ENCODE data around the gene POLK.

DNA sequence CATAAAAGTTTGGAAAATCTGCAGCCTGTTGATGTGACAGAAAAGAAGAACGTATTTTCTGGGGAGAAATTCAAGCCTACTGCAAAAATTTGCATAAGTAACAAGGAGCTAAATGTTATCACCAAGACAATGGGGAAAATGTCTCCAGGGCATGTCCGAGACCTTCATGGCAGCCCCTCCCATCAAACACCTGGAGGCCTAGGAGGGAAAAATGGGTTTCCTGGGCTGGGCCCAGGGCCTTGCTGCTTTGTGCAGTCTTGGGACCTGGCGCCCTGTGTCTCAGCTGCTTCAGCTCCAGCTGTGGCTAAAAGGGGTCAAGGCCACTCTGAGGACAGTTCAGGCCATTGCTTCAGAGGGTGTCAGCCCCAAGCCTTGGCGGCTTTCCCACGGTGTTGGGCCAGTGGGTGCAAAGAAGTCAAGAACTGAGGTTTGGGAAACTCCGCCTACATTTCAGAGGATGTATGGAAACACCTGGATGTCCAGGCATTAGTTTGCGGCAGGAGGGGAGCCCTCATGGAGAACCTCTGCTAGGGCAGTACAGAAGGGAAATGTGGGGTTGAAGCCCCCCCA, 13.4 kb upstream of the POLK start:
- TF ChIP-seq EZH2 (IDR thresholded peaks at IDR 0.05; ENCODE audit: insufficient read depth, low read length), result no peak
- TF ChIP-seq, protein P1, sequence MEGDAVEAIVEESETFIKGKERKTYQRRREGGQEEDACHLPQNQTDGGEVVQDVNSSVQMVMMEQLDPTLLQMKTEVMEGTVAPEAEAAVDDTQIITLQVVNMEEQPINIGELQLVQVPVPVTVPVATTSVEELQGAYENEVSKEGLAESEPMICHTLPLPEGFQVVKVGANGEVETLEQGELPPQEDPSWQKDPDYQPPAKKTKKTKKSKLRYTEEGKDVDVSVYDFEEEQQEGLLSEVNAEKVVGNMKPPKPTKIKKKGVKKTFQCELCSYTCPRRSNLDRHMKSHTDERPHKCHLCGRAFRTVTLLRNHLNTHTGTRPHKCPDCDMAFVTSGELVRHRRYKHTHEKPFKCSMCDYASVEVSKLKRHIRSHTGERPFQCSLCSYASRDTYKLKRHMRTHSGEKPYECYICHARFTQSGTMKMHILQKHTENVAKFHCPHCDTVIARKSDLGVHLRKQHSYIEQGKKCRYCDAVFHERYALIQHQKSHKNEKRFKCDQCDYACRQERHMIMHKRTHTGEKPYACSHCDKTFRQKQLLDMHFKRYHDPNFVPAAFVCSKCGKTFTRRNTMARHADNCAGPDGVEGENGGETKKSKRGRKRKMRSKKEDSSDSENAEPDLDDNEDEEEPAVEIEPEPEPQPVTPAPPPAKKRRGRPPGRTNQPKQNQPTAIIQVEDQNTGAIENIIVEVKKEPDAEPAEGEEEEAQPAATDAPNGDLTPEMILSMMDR (IDR thresholded peaks at IDR 0.05; ENCODE audit: insufficient read depth, low read depth, low read length), result no peak

Data from astrocyte (in vitro differentiated cells and primary cell).